Prostate gland (tissue), 2 donors: ENCODE data around the gene PRKCD. TPM values are rescaled to one million over a fixed set of nuclear protein-coding genes. Genes with fewer than 3 reads are reported as not detected.

ENCODE experiments used
- DNase-seq: peaks from one replicate; pipeline ENCODE4 v3.0.0-alpha.2; 2019; ENCODE audit warnings: low spot score
- H3K27ac ChIP-seq, 2 donors: fragments of 200-600 bp; sonication (generic); 2 replicates each; pipeline ENCODE4 v1.5.1; 2017 to 2019
- H3K27me3 ChIP-seq: fragments of 200-600 bp; sonication (generic); replicated peaks from 2 replicates; pipeline ENCODE4 v1.5.1; 2019; ENCODE audit not compliant: insufficient read depth
- H3K36me3 ChIP-seq, 2 donors: fragments of 200-600 bp; sonication (generic); 1 replicate in 1 of 2; 2 replicates in 1 of 2; pipeline versions ENCODE4 v1.5.1 to v1.8.1; 2017 to 2019
- H3K4me1 ChIP-seq: fragments of 200-600 bp; sonication (generic); replicated peaks from 2 replicates; pipeline ENCODE4 v1.5.1; 2019
- H3K4me3 ChIP-seq, 2 donors: fragments of 200-600 bp; sonication (generic); 2 replicates each; pipeline ENCODE4 v1.5.1; 2017 to 2019
- H3K9me3 ChIP-seq: fragments of 200-600 bp; sonication (generic); 2 replicates; pipeline ENCODE4 v1.5.1; 2017
- CTCF ChIP-seq, 4 experiments: fragments of 200-600 bp in 2 of 4; fragments of 450-650 bp in 2 of 4; sonication (generic) in 2 of 4; IDR thresholded peaks; 1 replicate in 3 of 4; 2 replicates in 1 of 4; pipeline ENCODE4 v1.5.1; 2016 to 2019; ENCODE audit warnings: antibody characterized with exemption in 4 of 4, mild to moderate bottlenecking in 2 of 4, moderate library complexity in 2 of 4
- POLR2A ChIP-seq: fragments of 450-650 bp; IDR thresholded peaks from one replicate; pipeline ENCODE4 v1.6.1; 2016; ENCODE audit warnings: antibody characterized with exemption, mild to moderate bottlenecking
- POLR2AphosphoS5 ChIP-seq: sonication (generic); formaldehyde crosslinking; IDR thresholded peaks from one replicate; pipeline ENCODE4 v1.6.1; 2017; ENCODE audit warnings: antibody characterized with exemption
- WGBS: methylation state at CpG from one replicate; pipeline ENCODE4 v1.1.5; 2018; 5-methylcytosine and 5-hydroxymethylcytosine counted together
- intact Hi-C: fragments of 100-400 bp; cut with DNase I; formaldehyde crosslinking; loops from one replicate; pipeline ENCODE4 v1.14.2; 2022
- total RNA-seq, 2 donors: library from RNA; depleted of rRNA; stranded (reverse); fragments of >200 nt; gene quantifications; one replicate each; pipeline ENCODE4 v1.1.0, GENCODE V29; 2016

Gene PRKCD
- total RNA-seq, 2 donors from 2014 or later = 33.4 to 57.9 TPM

- Histone ChIP-seq H3K4me1 (no peaks in the 10 kb centered on the region), H3K27ac (no peak overlapping the region), H3K27me3 (no peaks in the 10 kb centered on the region), H3K9me3 (no peaks in the 10 kb centered on the region), H3K36me3 (peaks cover 0 to 14% of the 10 kb centered on the region in 2 donors), H3K4me3 (no peak overlapping the region)
- DNase-seq = no peak
- no peak for TF ChIP-seq POLR2A
- TF ChIP-seq POLR2AphosphoS5 = no peak
- no peak for TF ChIP-seq CTCF (IDR thresholded peaks at IDR 0.05)
- 96% methylated on average over 3 of the region's 3 CpGs for WGBS
- intact Hi-C loops = no loop called here
Measured at GRCh38 chr3:53189276-53189675, 28.3 kb downstream of the PRKCD start.

- Histone ChIP-seq H3K27ac (no peak overlapping the region), H3K36me3 (peaks cover 0 to 13% of the 10 kb centered on the region in 2 donors), H3K27me3 (no peaks in the 10 kb centered on the region), H3K4me3 (no peak overlapping the region), H3K4me1 (no peaks in the 10 kb centered on the region), H3K9me3 (no peaks in the 10 kb centered on the region)
- intact Hi-C loops = no loop called here
- TF ChIP-seq CTCF (IDR thresholded peaks at IDR 0.05) (no peak), POLR2AphosphoS5 (no peak), POLR2A (no peak)
- WGBS = 89% methylated on average over 3 of the region's 3 CpGs
- DNase-seq = no peak
Measured at GRCh38 chr3:53190659-53191058, 29.6 kb downstream of the PRKCD start.

- intact Hi-C loops = loop anchor here (1.0 kb wide), 1 partner anchor 57 kb away; no protein-coding TSS in a partner anchor
- TF ChIP-seq CTCF (IDR thresholded peaks at IDR 0.05) (no peak), POLR2A (no peak)
- H3K27me3 ChIP-seq = no peaks in the 10 kb centered on the region
- H3K36me3 ChIP-seq = peaks cover 0 to 3% of the 10 kb centered on the region in 2 donors
- no peak overlapping the region for H3K4me3 ChIP-seq
- DNase-seq = no peak
- no peaks in the 10 kb centered on the region for H3K4me1 ChIP-seq
- H3K9me3 ChIP-seq = no peaks in the 10 kb centered on the region
- peak overlapping the region; percentile 62 to 66 for H3K27ac ChIP-seq
- WGBS = 78% methylated on average over 16 of the region's 16 CpGs
Measured at GRCh38 chr3:53191836-53192480, 30.9 kb downstream of the PRKCD start.

- intact Hi-C loops = loop anchor here (1.0 kb wide), 1 partner anchor 57 kb away; no protein-coding TSS in a partner anchor
- no peaks in the 10 kb centered on the region for H3K27me3 ChIP-seq
- peak; percentile 81 for DNase-seq
- TF ChIP-seq CTCF (IDR thresholded peaks at IDR 0.05) = peak in 1 of 4 experiments; percentile 24
- no peak for TF ChIP-seq POLR2A
- peak; percentile 68 for TF ChIP-seq POLR2AphosphoS5
- H3K27ac ChIP-seq = peak overlapping the region; percentile 62 to 66
- peaks cover 0 to 3% of the 10 kb centered on the region in 2 donors for H3K36me3 ChIP-seq
- H3K4me3 ChIP-seq = no peak overlapping the region
- H3K9me3 ChIP-seq = no peaks in the 10 kb centered on the region
- no peaks in the 10 kb centered on the region for H3K4me1 ChIP-seq
- 29% methylated on average over 3 of the region's 3 CpGs for WGBS
Measured at GRCh38 chr3:53192608-53193007, 31.6 kb downstream of the PRKCD start.
